HG03060 (cell line): ENCODE measurements around the gene SLC50A1.
"Not testable (repeated sequence)": the region's sequence is repeated elsewhere in the genome, so short reads cannot be mapped to it uniquely, and the experiment has no call there.

ENCODE experiments used
- ATAC-seq: cut with Tn5 transposase; IDR thresholded peaks from one replicate; pipeline ENCODE4 v1.9.1; 2021; ENCODE audit warnings: low read depth, moderate number of reproducible peaks; ENCODE audit not compliant: unreplicated experiment

Gene SLC50A1

GRCh38 chr1:155116113-155116764 lies 19.4 kb upstream of the SLC50A1 start:
- no peak for ATAC-seq

GRCh38 chr1:155117610-155118009 lies 18.0 kb upstream of the SLC50A1 start:
- no peak for ATAC-seq

DNA sequence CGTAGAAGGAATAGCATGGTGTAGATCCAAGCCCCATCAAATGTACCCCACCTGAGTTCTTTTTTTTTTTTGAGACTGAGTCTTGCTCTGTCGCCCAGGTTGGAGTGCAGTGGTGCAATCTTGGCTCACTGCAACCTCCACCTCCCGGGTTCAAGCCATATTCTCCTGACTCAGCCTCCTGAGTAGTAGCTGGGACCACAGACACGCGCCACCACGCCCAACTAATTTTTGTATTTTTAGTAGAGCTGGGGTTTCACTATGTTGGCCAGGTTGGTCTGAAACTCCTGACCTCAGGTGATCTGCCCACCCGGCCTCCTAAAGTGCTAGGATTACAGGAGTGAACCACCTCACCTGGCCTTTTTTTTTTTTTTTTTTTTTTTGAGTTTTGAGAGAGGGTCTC lies 17.6 kb upstream of the SLC50A1 start:
- not testable (repeated sequence) for ATAC-seq

DNA sequence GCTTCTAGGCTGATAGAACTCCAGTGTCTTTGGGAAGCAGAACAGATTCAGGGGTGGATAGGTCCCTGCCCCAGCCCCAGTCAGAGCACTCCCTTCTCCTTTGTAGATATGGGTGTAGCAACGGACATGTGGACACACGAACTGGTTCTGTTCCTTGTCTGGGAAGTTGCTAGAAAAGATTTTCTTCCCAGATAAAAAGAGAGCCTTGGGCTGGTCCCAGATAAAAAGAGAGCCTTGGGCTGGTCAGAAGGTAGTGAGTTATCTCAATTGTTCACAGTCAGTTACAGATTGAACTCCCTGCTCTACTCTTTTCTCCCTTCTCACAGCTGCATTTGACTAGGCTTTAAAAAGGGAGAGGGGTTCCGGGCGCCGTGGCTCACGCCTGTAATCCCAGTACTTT lies 15.4 kb upstream of the SLC50A1 start:
- no peak for ATAC-seq

- ATAC-seq, result no peak
Observed at GRCh38 chr1:155121249-155121648, 14.4 kb upstream of the SLC50A1 start.

DNA sequence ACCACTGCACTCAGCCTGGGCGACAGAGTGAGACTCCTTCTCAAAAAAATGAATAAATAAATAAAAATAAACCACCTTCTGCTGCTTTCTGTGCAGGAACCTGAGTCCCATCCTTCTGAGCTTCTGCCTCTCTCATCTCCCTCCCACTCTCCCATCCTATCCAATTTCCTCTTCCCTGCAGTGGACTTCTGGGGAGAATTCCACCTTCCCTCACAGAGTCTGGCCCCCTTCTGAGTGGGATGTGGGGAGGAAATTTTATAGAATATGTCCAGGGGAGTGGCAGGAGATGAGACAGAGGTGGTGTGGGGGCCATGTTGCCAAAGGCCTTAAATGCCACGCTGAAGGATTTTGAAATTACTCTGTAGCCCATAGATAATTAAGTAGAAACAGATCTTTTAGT lies 13.3 kb upstream of the SLC50A1 start:
- no peak for ATAC-seq

DNA sequence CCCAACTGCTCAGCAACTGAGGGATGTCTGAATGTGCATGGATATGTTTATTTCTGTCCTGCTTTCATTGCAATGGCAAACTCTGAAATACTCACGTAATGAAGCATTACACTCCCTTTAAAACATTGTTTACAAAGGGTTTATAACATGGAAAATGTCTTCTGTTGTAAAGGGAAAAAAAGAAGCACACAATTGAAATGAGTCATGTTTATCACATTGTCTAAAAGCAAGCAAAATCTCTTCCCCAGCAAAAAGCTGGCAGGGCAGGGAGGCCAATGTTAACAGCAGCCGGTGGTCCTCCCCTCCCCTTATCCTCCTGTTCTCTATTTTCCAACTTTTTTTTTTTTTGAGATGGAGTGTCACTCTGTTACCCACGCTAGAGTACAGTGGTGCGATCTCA lies 11.9 kb upstream of the SLC50A1 start:
- ATAC-seq, result no peak

GRCh38 chr1:155124503-155125463 lies 10.9 kb upstream of the SLC50A1 start:
- no peak for ATAC-seq

DNA sequence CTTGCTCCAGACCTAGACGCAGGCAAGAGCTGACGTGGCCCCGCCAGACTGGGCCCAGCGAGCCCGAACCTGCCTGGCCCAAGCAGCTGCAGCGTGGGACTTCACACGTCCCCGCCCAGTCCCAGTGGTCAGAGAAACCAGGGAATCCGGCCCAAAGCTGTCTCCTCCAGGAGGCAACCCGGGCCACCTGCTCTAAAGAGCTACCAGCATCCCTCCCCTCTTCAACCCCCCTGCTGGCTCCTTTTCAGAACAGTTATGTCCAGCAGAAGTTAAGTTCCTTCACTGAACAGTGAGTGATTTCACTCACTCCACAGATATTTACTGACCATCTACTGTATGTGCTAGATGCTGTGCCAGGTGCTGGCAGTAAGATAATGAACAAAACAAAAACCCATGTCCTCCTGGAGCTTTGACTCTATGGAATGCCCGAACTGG lies 10.1 kb upstream of the SLC50A1 start:
- ATAC-seq, result no peak

GRCh38 chr1:155125946-155126555 lies 9.6 kb upstream of the SLC50A1 start:
- ATAC-seq, result no peak

DNA sequence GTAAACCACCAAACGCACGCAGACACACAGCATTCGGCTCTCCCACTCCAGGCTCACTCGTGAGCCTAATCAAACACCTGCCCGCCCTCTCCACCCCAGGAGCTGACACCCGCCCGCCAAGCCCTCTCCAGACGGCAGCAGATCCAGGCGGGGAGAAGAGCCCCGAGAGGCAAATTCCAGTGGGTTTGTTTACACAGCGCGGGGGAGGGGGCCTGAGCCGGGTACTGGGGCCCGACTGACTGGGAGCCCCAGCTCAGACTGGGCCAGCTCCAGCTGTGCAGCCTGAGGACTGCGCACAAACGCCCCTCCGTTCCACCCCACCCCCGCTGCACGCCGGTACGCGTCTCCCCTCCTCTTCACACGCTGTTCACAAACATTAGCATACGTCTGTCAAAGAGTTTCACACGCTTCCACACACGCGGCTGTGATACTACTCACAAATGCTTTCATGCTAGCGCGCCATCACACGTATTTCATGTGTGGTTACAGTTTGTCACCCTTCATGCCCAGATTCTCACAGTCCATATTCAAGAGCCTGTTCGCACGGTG lies 9.0 kb upstream of the SLC50A1 start:
- no peak for ATAC-seq

DNA sequence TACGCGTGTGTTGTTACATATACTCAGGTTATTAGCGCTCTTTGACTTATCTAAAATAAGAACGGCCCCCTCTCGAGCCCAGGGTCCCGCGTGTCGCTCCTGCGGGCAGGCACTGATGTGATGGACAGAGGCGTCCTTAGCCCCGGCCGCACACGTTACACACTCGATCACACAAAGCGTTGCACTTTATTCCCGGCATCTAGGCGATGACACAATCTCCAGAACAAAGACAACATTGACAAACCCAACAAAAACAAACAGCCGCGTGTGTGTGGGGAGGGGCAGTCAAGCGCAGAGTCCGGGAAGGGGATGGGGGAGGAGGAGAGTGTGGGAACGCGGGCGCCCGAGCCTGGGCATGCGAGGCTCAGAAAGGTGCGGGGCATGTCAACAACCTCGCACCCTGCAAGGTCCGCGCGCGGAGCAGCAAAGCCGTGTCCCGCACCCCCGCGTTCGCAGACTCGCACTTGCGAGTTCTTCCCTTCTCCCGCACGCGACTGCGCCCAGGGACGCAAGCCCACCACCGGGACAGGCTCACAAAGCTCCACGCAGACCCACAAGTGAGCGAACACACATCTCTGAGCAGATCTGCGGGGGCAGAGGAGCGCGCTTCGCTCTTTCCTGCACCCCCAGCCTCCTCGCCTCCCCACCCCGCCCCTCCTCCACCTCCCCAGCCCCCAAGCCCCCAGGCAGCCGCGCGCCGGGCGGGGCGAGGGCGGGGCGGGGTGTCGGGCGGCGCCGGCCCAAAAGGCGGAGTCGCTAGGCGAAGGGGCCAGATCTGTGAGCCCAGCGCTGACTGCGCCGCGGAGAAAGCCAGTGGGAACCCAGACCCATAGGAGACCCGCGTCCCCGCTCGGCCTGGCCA lies 8.3 kb upstream of the SLC50A1 start, which contains the start of gene EFNA1:
Gene EFNA1, plus strand, starts transcription at position 772 of the 862 bp plus-strand sequence. CDS start 102 bp downstream, outside the sequence.
- no peak for ATAC-seq

DNA sequence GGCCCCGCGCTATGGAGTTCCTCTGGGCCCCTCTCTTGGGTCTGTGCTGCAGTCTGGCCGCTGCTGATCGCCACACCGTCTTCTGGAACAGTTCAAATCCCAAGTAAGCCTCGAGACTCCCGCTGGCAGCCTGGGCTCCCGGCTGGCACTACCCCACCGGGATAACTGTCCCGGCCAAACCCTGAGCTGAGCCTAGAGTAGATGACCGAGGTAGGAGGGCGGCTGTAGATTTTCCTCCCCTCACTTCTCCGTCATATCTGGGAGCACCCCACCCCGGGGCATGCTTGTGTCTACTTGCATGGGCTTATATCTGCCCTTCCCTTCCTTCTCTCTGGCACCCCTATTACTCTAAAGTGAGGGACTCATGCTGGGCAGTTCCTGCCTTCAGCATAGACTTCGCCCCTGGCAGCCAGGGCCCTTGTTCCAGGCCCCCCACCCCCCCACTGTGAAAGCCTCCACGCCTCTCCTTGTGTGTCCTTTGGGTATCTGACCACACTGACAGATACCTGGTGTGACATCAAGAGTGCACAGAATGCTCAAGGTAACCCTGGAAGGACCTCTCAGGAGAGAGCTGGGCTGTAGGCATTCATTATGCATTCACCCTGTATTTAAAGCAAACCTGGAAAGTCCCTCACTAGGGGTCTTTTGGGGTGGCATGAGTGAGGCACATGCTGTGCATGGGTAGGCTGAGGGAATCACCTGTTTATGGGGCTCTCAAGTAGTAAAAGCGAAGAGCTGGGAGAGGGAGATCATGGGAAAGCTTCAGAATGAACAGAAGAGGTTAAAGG lies 7.5 kb upstream of the SLC50A1 start:
- ATAC-seq, result no peak

- ATAC-seq, result no peak
Observed at GRCh38 chr1:155128755-155129473, 6.7 kb upstream of the SLC50A1 start.

DNA sequence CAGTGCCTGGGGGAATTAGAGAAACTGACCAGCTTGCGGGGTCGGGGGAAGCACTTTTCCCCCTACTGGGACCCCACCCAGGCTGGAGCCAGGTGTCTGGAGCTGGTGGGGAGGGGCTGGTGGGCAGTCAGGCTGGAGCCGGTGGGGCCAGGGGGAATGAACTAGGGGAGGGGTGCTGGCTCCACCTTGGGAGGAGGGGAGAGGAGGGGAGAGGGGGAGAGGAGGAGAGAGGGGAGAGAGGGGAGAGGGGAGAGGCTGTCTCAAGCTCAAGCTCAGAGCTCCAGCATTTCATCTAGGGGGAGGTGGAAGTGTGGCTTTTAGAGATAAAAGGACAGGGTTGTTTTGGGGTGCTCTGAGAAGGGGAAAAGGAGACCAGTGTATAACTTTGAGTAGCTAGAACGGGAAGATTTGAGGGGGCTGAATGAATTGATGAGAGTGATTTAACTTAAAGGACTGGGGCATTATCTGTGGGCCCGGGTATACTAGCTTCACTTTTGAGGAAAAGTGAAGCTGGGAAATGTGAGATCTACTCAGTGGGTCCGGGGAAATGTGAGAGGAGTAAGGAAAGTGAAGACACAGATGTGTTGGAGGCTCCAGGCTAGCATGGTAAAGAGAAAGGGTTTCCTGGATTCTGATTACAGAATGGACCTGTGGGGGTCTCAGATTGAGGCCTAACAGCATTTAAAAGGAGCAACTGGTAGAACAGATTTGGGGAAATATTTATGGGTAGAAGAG lies 5.2 kb upstream of the SLC50A1 start:
- no peak for ATAC-seq

- ATAC-seq, result no peak
Observed at GRCh38 chr1:155131285-155131684, 4.4 kb upstream of the SLC50A1 start.

GRCh38 chr1:155131856-155132255 lies 3.8 kb upstream of the SLC50A1 start:
- ATAC-seq, result no peak

GRCh38 chr1:155133799-155134281 lies 1.8 kb upstream of the SLC50A1 start:
- no peak for ATAC-seq
